ENCODE data around the gene CCDC24.

The CCDC24 gene

GRCh38 chr1:44038876-44039657 lies 47.7 kb downstream of the CCDC24 start:
- H3K27me3 ChIP-seq (ENCODE audit: control insufficient read depth in 1 of 2, insufficient read depth in 2 of 2, low read length in 2 of 2), result no peaks in the 10 kb centered on the region
- H3K36me3 ChIP-seq (ENCODE audit: control insufficient read depth in 1 of 2, insufficient read depth in 2 of 2, low read length in 2 of 2), result no peaks in the 10 kb centered on the region
- H3K27ac ChIP-seq (ENCODE audit: low read depth, low read length), result no peak overlapping the region
- H3K9me3 ChIP-seq (ENCODE audit: control insufficient read depth in 1 of 2, low read length in 2 of 2), result no peaks in the 10 kb centered on the region
- peaks cover 11 to 13% of the 10 kb centered on the region in 2 donors for H3K4me1 ChIP-seq (ENCODE audit: control insufficient read depth in 1 of 2, insufficient read depth in 2 of 2, low read length in 2 of 2)
- H3K4me3 ChIP-seq (ENCODE audit: low read depth in 1 of 2, low read length in 2 of 2), result no peak overlapping the region
- H3K9ac ChIP-seq (ENCODE audit: low read depth in 1 of 2, low read length in 2 of 2), result no peak overlapping the region

- Histone ChIP-seq H3K27me3 (ENCODE audit: control insufficient read depth in 1 of 2, insufficient read depth in 2 of 2, low read length in 2 of 2) (no peaks in the 10 kb centered on the region), H3K4me1 (ENCODE audit: control insufficient read depth in 1 of 2, insufficient read depth in 2 of 2, low read length in 2 of 2) (peaks cover 10% of the 10 kb centered on the region in 2 donors), H3K4me3 (ENCODE audit: low read depth in 1 of 2, low read length in 2 of 2) (no peak overlapping the region), H3K36me3 (ENCODE audit: control insufficient read depth in 1 of 2, insufficient read depth in 2 of 2, low read length in 2 of 2) (no peaks in the 10 kb centered on the region), H3K9ac (ENCODE audit: low read depth in 1 of 2, low read length in 2 of 2) (no peak overlapping the region), H3K9me3 (ENCODE audit: control insufficient read depth in 1 of 2, low read length in 2 of 2) (no peaks in the 10 kb centered on the region), H3K27ac (ENCODE audit: low read depth, low read length) (no peak overlapping the region)
These were observed 49.0 kb downstream of the CCDC24 start for GRCh38 chr1:44040418-44040817.

GRCh38 chr1:44040846-44041245 lies 49.4 kb downstream of the CCDC24 start:
- H3K9ac ChIP-seq (ENCODE audit: low read depth in 1 of 2, low read length in 2 of 2), result no peak overlapping the region
- H3K27me3 ChIP-seq (ENCODE audit: control insufficient read depth in 1 of 2, insufficient read depth in 2 of 2, low read length in 2 of 2), result no peaks in the 10 kb centered on the region
- H3K4me3 ChIP-seq (ENCODE audit: low read depth in 1 of 2, low read length in 2 of 2), result no peak overlapping the region
- no peaks in the 10 kb centered on the region for H3K9me3 ChIP-seq (ENCODE audit: control insufficient read depth in 1 of 2, low read length in 2 of 2)
- no peak overlapping the region for H3K27ac ChIP-seq (ENCODE audit: low read depth, low read length)
- H3K4me1 ChIP-seq (ENCODE audit: control insufficient read depth in 1 of 2, insufficient read depth in 2 of 2, low read length in 2 of 2), result peaks cover 6% of the 10 kb centered on the region in 2 donors
- H3K36me3 ChIP-seq (ENCODE audit: control insufficient read depth in 1 of 2, insufficient read depth in 2 of 2, low read length in 2 of 2), result no peaks in the 10 kb centered on the region

GRCh38 chr1:44043176-44044070 lies 52.0 kb downstream of the CCDC24 start:
- Histone ChIP-seq H3K27me3 (ENCODE audit: control insufficient read depth in 1 of 2, insufficient read depth in 2 of 2, low read length in 2 of 2) (no peaks in the 10 kb centered on the region), H3K4me3 (ENCODE audit: low read depth in 1 of 2, low read length in 2 of 2) (no peak overlapping the region), H3K9me3 (ENCODE audit: control insufficient read depth in 1 of 2, low read length in 2 of 2) (no peaks in the 10 kb centered on the region), H3K9ac (ENCODE audit: low read depth in 1 of 2, low read length in 2 of 2) (no peak overlapping the region), H3K27ac (ENCODE audit: low read depth, low read length) (no peak overlapping the region), H3K4me1 (ENCODE audit: control insufficient read depth in 1 of 2, insufficient read depth in 2 of 2, low read length in 2 of 2) (peaks cover 7% of the 10 kb centered on the region in 2 donors), H3K36me3 (ENCODE audit: control insufficient read depth in 1 of 2, insufficient read depth in 2 of 2, low read length in 2 of 2) (no peaks in the 10 kb centered on the region)

GRCh38 chr1:44044071-44044801 lies 52.8 kb downstream of the CCDC24 start:
- Histone ChIP-seq H3K27ac (ENCODE audit: low read depth, low read length) (no peak overlapping the region), H3K4me1 (ENCODE audit: control insufficient read depth in 1 of 2, insufficient read depth in 2 of 2, low read length in 2 of 2) (peaks cover 8 to 11% of the 10 kb centered on the region in 2 donors), H3K9me3 (ENCODE audit: control insufficient read depth in 1 of 2, low read length in 2 of 2) (no peaks in the 10 kb centered on the region), H3K36me3 (ENCODE audit: control insufficient read depth in 1 of 2, insufficient read depth in 2 of 2, low read length in 2 of 2) (no peaks in the 10 kb centered on the region), H3K9ac (ENCODE audit: low read depth in 1 of 2, low read length in 2 of 2) (no peak overlapping the region), H3K4me3 (ENCODE audit: low read depth in 1 of 2, low read length in 2 of 2) (no peak overlapping the region), H3K27me3 (ENCODE audit: control insufficient read depth in 1 of 2, insufficient read depth in 2 of 2, low read length in 2 of 2) (no peaks in the 10 kb centered on the region)

- Histone ChIP-seq H3K27me3 (ENCODE audit: control insufficient read depth in 1 of 2, insufficient read depth in 2 of 2, low read length in 2 of 2) (no peaks in the 10 kb centered on the region), H3K27ac (ENCODE audit: low read depth, low read length) (no peak overlapping the region), H3K9ac (ENCODE audit: low read depth in 1 of 2, low read length in 2 of 2) (no peak overlapping the region), H3K36me3 (ENCODE audit: control insufficient read depth in 1 of 2, insufficient read depth in 2 of 2, low read length in 2 of 2) (no peaks in the 10 kb centered on the region), H3K9me3 (ENCODE audit: control insufficient read depth in 1 of 2, low read length in 2 of 2) (no peaks in the 10 kb centered on the region), H3K4me3 (ENCODE audit: low read depth in 1 of 2, low read length in 2 of 2) (no peak overlapping the region), H3K4me1 (ENCODE audit: control insufficient read depth in 1 of 2, insufficient read depth in 2 of 2, low read length in 2 of 2) (peaks cover 8 to 11% of the 10 kb centered on the region in 2 donors)
These were observed 53.7 kb downstream of the CCDC24 start for GRCh38 chr1:44045064-44045463.

All from duodenal mucosa (tissue), 2 donors.